Naive thymus-derived CD4-positive, alpha-beta T cell (primary cell): ENCODE results near the gene HDAC2. TPM values are rescaled to one million over a fixed set of nuclear protein-coding genes. Genes with fewer than 3 reads are reported as not detected.
"Not testable (repeated sequence)": the region's sequence is repeated elsewhere in the genome, so short reads cannot be mapped to it uniquely, and the experiment has no call there.

Experiments
- ATAC-seq: fragments of 150-1000 bp; cut with Tn5 transposase; 2 replicates; pipeline ENCODE4 v1.10.0; 2021; ENCODE audit warnings: mild to moderate bottlenecking, moderate library complexity
- CTCF ChIA-PET: fragments of 350-600 bp; sonication (Branson Sonifier 250); formaldehyde crosslinking; loops from one replicate; lab custom pipeline; 2021; ENCODE audit warnings: antibody characterized with exemption; lab: Charles Lee
- POLR2A ChIA-PET: fragments of 350-600 bp; sonication (Branson Sonifier 250); formaldehyde crosslinking; loops from one replicate; lab custom pipeline; 2021; ENCODE audit warnings: antibody characterized with exemption, inconsistent platforms; lab: Charles Lee
- DNase-seq, 9 donors: peaks; one replicate each; pipeline versions ENCODE4 v3.0.0 to v3.0.0-alpha.2; 2020 to 2022; ENCODE audit warnings: mixed read lengths in 1 of 9
- H3K27ac ChIP-seq: one replicate; pipeline ENCODE4 v1.7.0; 2013; ENCODE audit warnings: mild to moderate bottlenecking, low read depth, low read length, moderate library complexity
- H3K27me3 ChIP-seq, 2 donors: one replicate each; pipeline ENCODE4 v1.7.0; 2013; ENCODE audit warnings: low read length in 2 of 2, mild to moderate bottlenecking in 2 of 2, moderate library complexity in 2 of 2; ENCODE audit not compliant: control insufficient read depth in 2 of 2, insufficient read depth in 2 of 2
- H3K36me3 ChIP-seq, 3 experiments: 1 replicate in 2 of 3; 2 replicates in 1 of 3; pipeline ENCODE4 v1.7.0; 2013; ENCODE audit warnings: low read length in 3 of 3, mild to moderate bottlenecking in 3 of 3, moderate library complexity in 1 of 3; ENCODE audit not compliant: insufficient read depth in 3 of 3, control insufficient read depth in 2 of 3
- H3K4me1 ChIP-seq, 2 donors: one replicate each; pipeline ENCODE4 v1.7.0; 2013; ENCODE audit warnings: low read length in 2 of 2, mild to moderate bottlenecking in 2 of 2, moderate library complexity in 1 of 2; ENCODE audit not compliant: control insufficient read depth in 2 of 2, insufficient read depth in 2 of 2
- H3K4me3 ChIP-seq: 2 replicates; pipeline ENCODE4 v1.7.0; 2013; ENCODE audit warnings: mild to moderate bottlenecking, low read length
- H3K9me3 ChIP-seq, 3 experiments: 1 replicate in 2 of 3; 2 replicates in 1 of 3; pipeline ENCODE4 v1.7.0; 2013; ENCODE audit warnings: low read length in 3 of 3; ENCODE audit not compliant: control insufficient read depth in 2 of 3
- H3K27ac Mint-ChIP-seq, 9 donors: one replicate each; pipeline ENCODE4 v1.8.0; 2020 to 2022; ENCODE audit warnings: mixed read lengths in 9 of 9, mild to moderate bottlenecking in 8 of 9, moderate library complexity in 5 of 9, inconsistent platforms in 2 of 9
- H3K27me3 Mint-ChIP-seq, 5 donors: one replicate each; pipeline ENCODE4 v1.8.0; 2021 to 2022; ENCODE audit warnings: mixed read lengths in 5 of 5, mild to moderate bottlenecking in 1 of 5
- H3K36me3 Mint-ChIP-seq, 5 donors: one replicate each; pipeline ENCODE4 v1.8.0; 2020 to 2022; ENCODE audit warnings: mixed read lengths in 5 of 5, mild to moderate bottlenecking in 3 of 5, inconsistent platforms in 1 of 5
- H3K4me1 Mint-ChIP-seq, 7 donors: one replicate each; pipeline ENCODE4 v1.8.0; 2020 to 2022; ENCODE audit warnings: mixed read lengths in 7 of 7, mild to moderate bottlenecking in 3 of 7, inconsistent platforms in 1 of 7
- H3K4me3 Mint-ChIP-seq, 10 donors: one replicate each; pipeline ENCODE4 v1.8.0; 2020 to 2022; ENCODE audit warnings: mild to moderate bottlenecking in 10 of 10, mixed read lengths in 10 of 10, moderate library complexity in 6 of 10, inconsistent platforms in 2 of 10
- H3K9me3 Mint-ChIP-seq, 11 donors: one replicate each; pipeline ENCODE4 v1.8.0; 2020 to 2022; ENCODE audit warnings: mixed read lengths in 11 of 11, mild to moderate bottlenecking in 4 of 11, inconsistent platforms in 1 of 11, moderate library complexity in 1 of 11
- intact Hi-C, 2 donors: fragments of 100-400 bp; cut with micrococcal nuclease; formaldehyde crosslinking; loops; one replicate each; pipeline ENCODE4 v1.15.1; 2023
- polyA plus RNA-seq, 2 donors: library from polyadenylated mRNA; unstranded; fragments of 300-500 nt; fragmentation: Illumina TruSeq; gene quantifications; one replicate each; pipeline ENCODE4 v1.2.3, GENCODE V29; 2021
- total RNA-seq, 6 experiments: library from RNA in 5 of 6; stranded (reverse) in 5 of 6; gene quantifications; 1 replicate in 5 of 6; 2 replicates in 1 of 6; pipeline ENCODE4 v1.2.3 and lab custom pipeline; 2021 to 2026

The HDAC2 gene
- total and polyA plus RNA-seq, 7 experiments from 2014 or later = 46.6 to 87.8 (median 57.2) TPM

DNA sequence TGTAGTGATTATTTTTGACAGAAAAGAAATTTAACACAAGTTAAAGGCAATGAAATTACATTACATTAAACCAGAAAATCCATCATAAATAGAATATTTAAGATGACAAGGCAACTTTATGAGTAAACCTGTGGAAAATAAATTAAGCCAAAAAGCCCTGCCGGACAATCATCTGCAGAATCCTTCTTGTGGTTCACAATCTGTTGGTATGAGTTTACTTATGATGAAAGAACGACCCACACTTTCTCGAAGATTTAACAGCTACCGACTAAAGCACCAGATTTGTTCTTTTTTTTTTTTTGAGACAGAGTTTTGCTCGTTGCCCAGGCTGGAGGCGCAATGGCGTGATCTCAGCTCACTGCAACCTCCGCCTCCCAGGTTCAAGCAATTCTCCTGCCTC, 21.4 kb downstream of the HDAC2 start:
- ChIA-PET POLR2A (no interaction called here), CTCF (interaction anchor here (0.6 kb wide), 1 partner anchor 32 kb away, joined by 7 read pairs; no protein-coding TSS in a partner anchor)
- Mint-ChIP-seq H3K27ac (peak overlapping the region in 1 of 9 donors; percentile 25), H3K4me1 (peaks cover 0 to 6% (median 0%) of the 10 kb centered on the region in 7 donors), H3K4me3 (no peak overlapping the region), H3K9me3 (no peaks in the 10 kb centered on the region), H3K36me3 (peaks cover 4 to 34% (median 18%) of the 10 kb centered on the region in 5 donors), H3K27me3 (no peaks in the 10 kb centered on the region)
- peaks cover 0 to 16% (median 0%) of the 10 kb centered on the region in 3 experiments for H3K36me3 ChIP-seq
- intact Hi-C loops = no loop called here
- ATAC-seq = no peak
- DNase-seq = no peak
- H3K27me3 ChIP-seq = no peaks in the 10 kb centered on the region
- H3K27ac ChIP-seq = no peak overlapping the region
- no peaks in the 10 kb centered on the region for H3K4me1 ChIP-seq
- H3K9me3 ChIP-seq = no peaks in the 10 kb centered on the region
- no peak overlapping the region for H3K4me3 ChIP-seq

DNA sequence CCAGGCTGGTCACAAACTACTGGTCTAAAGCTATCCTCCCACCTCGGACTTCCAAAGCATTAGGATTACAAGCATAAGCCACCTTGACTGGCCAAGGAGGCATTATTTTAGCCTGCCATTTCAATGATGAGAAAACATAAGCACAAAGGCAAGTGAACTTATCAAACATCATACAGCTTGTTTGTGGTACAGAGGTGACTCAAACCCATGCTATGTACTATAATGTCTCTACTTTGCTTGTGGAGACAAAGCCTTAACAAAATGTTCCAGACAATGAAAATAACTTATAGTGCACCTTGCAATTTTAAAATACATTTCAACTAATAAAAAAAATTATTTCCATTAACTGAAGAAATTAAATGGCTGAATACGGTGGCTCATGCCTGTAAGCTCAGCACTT, 26.2 kb downstream of the HDAC2 start:
- no peak for ATAC-seq
- DNase-seq = no peak
- peaks cover 4 to 38% (median 21%) of the 10 kb centered on the region in 5 donors for H3K36me3 Mint-ChIP-seq
- H3K27ac Mint-ChIP-seq = no peak overlapping the region
- Histone ChIP-seq H3K27me3 (no peaks in the 10 kb centered on the region), H3K36me3 (peaks cover 4 to 44% (median 6%) of the 10 kb centered on the region in 3 experiments), H3K4me1 (no peaks in the 10 kb centered on the region), H3K9me3 (no peaks in the 10 kb centered on the region), H3K4me3 (no peak overlapping the region), H3K27ac (no peak overlapping the region)
- no peak overlapping the region for H3K4me3 Mint-ChIP-seq
- intact Hi-C loops = no loop called here
- H3K27me3 Mint-ChIP-seq = no peaks in the 10 kb centered on the region
- POLR2A ChIA-PET = no interaction called here
- peaks cover 0 to 6% (median 0%) of the 10 kb centered on the region in 7 donors for H3K4me1 Mint-ChIP-seq
- CTCF ChIA-PET = interaction anchor here (0.5 to 1.2 kb wide), 2 partner anchors 13 to 35 kb away, joined by 4 to 7 read pairs; no protein-coding TSS in a partner anchor
- peaks cover 0 to 1% (median 0%) of the 10 kb centered on the region in 11 donors for H3K9me3 Mint-ChIP-seq

- H3K27ac ChIP-seq = no peak overlapping the region
- ATAC-seq (no peak), DNase-seq (no peak)
- no peaks in the 10 kb centered on the region for H3K4me1 ChIP-seq
- ChIA-PET CTCF (interaction anchor here (0.6 to 0.8 kb wide), 2 partner anchors 13 to 1663 kb away, joined by 3 read pairs; no protein-coding TSS in a partner anchor), POLR2A (no interaction called here)
- H3K36me3 ChIP-seq = peaks cover 4 to 39% (median 6%) of the 10 kb centered on the region in 3 experiments
- no peak overlapping the region for H3K4me3 ChIP-seq
- Mint-ChIP-seq H3K36me3 (peaks cover 0 to 30% (median 12%) of the 10 kb centered on the region in 5 donors), H3K9me3 (peaks cover 0 to 1% (median 0%) of the 10 kb centered on the region in 11 donors), H3K27ac (peak overlapping the region in 1 of 9 donors; percentile 62), H3K4me3 (no peak overlapping the region), H3K27me3 (no peaks in the 10 kb centered on the region), H3K4me1 (no peaks in the 10 kb centered on the region)
- intact Hi-C loops = loop anchor here in 1 of 2 donors (5.0 kb wide), 1 partner anchor 32 kb away; the partner anchor contains the start of gene HDAC2
- no peaks in the 10 kb centered on the region for H3K27me3 ChIP-seq
- H3K9me3 ChIP-seq = no peaks in the 10 kb centered on the region
Observed at GRCh38 chr6:113939825-113940224, 31.1 kb downstream of the HDAC2 start.

- peak overlapping the region in 1 of 9 donors; percentile 32 for H3K27ac Mint-ChIP-seq
Observed at GRCh38 chr6:113936093-113936934, 34.6 kb downstream of the HDAC2 start.

GRCh38 chr6:113934101-113934500, 36.8 kb downstream of the HDAC2 start:
- Mint-ChIP-seq H3K4me3 (no peak overlapping the region), H3K27me3 (peaks cover 0 to 9% (median 6%) of the 10 kb centered on the region in 5 donors), H3K4me1 (no peaks in the 10 kb centered on the region), H3K27ac (no peak overlapping the region), H3K36me3 (peaks cover 2 to 10% (median 5%) of the 10 kb centered on the region in 5 donors), H3K9me3 (peaks cover 1 to 21% (median 13%) of the 10 kb centered on the region in 11 donors)
- H3K4me3 ChIP-seq = no peak overlapping the region
- H3K36me3 ChIP-seq = peaks cover 0 to 3% (median 0%) of the 10 kb centered on the region in 3 experiments
- H3K4me1 ChIP-seq = no peaks in the 10 kb centered on the region
- ATAC-seq (no peak), DNase-seq (no peak)
- H3K27me3 ChIP-seq = no peaks in the 10 kb centered on the region
- CTCF ChIA-PET = no interaction called here
- intact Hi-C loops = no loop called here
- POLR2A ChIA-PET = no interaction called here
- no peaks in the 10 kb centered on the region for H3K9me3 ChIP-seq
- H3K27ac ChIP-seq = no peak overlapping the region

More at GRCh38 chr6:113936093-113936934, 34.6 kb downstream of the HDAC2 start:
- H3K36me3 Mint-ChIP-seq = peaks cover 0 to 8% (median 5%) of the 10 kb centered on the region in 5 donors
- CTCF ChIA-PET = interaction anchor here (1.0 to 1.2 kb wide), 2 partner anchors 21 to 29 kb away, joined by 3 to 5 read pairs; no protein-coding TSS in a partner anchor
- DNase-seq (peak in 6 of 9 donors; percentile 3 to 48 (median 24)), ATAC-seq (peak; percentile 83)
- H3K27me3 Mint-ChIP-seq = no peaks in the 10 kb centered on the region
- no peak overlapping the region for H3K4me3 Mint-ChIP-seq
- H3K36me3 ChIP-seq = peaks cover 0 to 18% (median 0%) of the 10 kb centered on the region in 3 experiments
- peaks cover 0 to 1% (median 0%) of the 10 kb centered on the region in 11 donors for H3K9me3 Mint-ChIP-seq
- POLR2A ChIA-PET = no interaction called here
- intact Hi-C loops = loop anchor here (1.0 to 5.0 kb wide), 3 partner anchors 34 to 1756 kb away; partner anchors contain the start of gene HDAC2 (in 2 of the 2)
- no peaks in the 10 kb centered on the region for H3K4me1 ChIP-seq
- H3K27me3 ChIP-seq = no peaks in the 10 kb centered on the region
- H3K4me3 ChIP-seq = no peak overlapping the region
- H3K9me3 ChIP-seq = no peaks in the 10 kb centered on the region
- H3K4me1 Mint-ChIP-seq = no peaks in the 10 kb centered on the region
- H3K27ac ChIP-seq = no peak overlapping the region

DNA sequence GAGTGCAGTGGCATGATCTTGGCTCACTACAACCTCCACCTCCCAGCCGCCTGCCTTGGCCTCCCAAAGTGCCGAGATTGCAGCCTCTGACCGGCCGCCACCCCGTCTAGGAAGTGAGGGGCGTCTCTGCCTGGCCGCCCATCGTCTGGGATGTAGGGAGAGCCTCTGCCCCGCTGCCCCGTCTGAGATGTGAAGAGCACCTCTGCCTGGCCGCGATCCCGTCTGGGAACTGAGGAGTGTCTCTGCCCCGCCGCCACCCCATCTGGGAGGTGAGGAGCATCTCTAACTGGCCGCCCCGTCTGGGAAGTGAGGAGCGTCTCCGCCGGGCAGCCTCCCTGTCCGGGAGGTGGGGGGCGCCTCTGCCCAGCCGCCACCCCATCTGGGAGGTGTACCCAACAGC, 39.0 kb downstream of the HDAC2 start:
- H3K4me1 Mint-ChIP-seq, CTCF ChIA-PET, H3K36me3 Mint-ChIP-seq, DNase-seq, H3K27me3 ChIP-seq, H3K36me3 ChIP-seq, ATAC-seq, H3K27ac ChIP-seq, H3K4me3 ChIP-seq, intact Hi-C loops, H3K4me1 ChIP-seq, H3K9me3 ChIP-seq, POLR2A ChIA-PET, H3K27ac Mint-ChIP-seq, H3K4me3 Mint-ChIP-seq: not testable (repeated sequence)
- peaks cover 1 to 31% (median 15%) of the 10 kb centered on the region in 11 donors for H3K9me3 Mint-ChIP-seq
- peaks cover 0 to 12% (median 7%) of the 10 kb centered on the region in 5 donors for H3K27me3 Mint-ChIP-seq
